ENCODE results near the gene C17orf50.

DNA sequence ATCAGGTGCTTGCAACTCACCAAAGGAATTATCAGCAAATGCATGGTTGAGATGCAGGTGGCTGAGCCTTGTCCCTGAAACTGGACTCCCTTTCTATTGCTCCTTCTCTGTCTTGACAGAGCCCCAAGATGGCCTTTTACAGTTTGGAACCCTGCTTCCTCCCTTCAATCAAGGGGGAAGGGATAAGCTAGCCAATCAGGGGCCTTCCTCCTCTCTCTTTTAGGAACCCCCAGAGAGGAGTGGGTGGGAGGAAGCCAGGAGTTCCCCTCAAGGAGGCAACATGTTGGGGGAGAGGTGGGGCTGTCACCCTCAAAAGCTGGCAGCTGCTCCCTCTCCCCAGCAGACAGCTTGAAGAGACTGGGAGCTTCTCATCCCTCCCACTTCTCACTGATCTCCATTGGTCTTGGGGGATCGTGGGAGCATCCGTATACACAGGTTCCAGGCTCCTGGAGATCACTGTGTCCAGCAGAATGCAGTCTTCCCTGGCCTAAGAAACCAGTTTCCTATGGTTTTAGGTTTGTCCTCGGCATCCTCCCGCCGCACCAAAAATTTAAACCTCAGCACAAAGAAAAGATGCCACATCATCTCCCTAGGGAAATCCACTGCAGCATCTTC, 22.1 kb upstream of the C17orf50 start:
- TF ChIP-seq POLR2A (IDR thresholded peaks at IDR 0.05): no peak
- TF ChIP-seq CTCF (IDR thresholded peaks at IDR 0.05): no peak
